OCI-LY1 (cell line): Measurements from ENCODE around the gene DGCR2.

Source experiments
- EZH2 ChIP-seq: fragments of 200-600 bp; sonication (generic), shearing (Covaris generic); IDR thresholded peaks from 2 replicates; pipeline ENCODE4 v1.8.0; 2017; ENCODE audit warnings: borderline replicate concordance, mixed run types, mild to moderate bottlenecking, antibody characterized with exemption, low read length, moderate library complexity, mixed read lengths
- TF ChIP-seq, protein P1 (sequence below): fragments of 200-600 bp; sonication (generic), shearing (Covaris generic); IDR thresholded peaks from 2 replicates; pipeline ENCODE4 v1.5.1; 2017; ENCODE audit warnings: mild to moderate bottlenecking, antibody characterized with exemption, low read length, moderate library complexity, mixed read lengths

DNA sequence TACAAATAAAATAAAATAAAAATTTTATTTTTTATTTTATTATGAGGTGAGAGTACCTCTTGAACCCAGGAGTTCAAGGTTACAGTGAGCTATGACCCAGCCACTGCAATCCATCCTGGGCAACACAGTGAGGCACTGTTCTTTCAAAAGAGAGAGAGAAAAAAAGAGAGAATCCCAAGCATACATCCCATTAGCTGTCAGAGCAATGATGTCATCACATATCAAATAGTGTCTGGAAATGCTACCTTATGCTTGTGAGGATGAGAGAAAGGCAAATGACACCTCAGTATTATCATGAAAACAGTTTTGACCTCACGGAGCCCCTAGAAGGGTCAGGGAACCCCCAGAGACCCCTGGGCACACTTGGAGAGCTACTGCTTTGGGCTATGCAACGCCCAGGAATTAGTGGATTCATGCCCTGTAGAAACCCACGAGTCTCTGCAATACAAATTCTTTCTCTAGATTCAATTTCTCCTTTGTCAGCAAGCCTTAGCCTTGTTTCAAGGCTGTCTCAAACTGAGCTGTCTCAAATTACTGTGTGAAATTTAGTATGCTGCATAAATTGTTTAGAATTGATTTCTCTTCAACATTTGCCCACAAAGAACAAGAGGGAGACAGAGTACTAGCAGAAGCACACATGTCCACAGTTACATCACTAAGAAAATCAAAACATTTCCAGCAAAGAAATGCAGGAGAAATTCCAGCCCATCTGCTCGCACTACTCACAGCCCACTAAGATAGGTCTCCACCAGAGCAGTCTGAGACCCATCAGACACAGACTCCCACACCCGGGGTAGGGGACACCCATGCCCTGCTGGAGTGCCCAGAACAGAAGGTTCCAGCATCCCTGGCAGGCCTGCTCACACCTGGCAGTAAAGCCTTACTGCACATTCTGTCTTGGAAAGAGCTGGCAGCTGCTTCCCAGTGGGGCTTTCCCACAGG is 18.1 kb downstream of the DGCR2 start:
- TF ChIP-seq, protein P1, sequence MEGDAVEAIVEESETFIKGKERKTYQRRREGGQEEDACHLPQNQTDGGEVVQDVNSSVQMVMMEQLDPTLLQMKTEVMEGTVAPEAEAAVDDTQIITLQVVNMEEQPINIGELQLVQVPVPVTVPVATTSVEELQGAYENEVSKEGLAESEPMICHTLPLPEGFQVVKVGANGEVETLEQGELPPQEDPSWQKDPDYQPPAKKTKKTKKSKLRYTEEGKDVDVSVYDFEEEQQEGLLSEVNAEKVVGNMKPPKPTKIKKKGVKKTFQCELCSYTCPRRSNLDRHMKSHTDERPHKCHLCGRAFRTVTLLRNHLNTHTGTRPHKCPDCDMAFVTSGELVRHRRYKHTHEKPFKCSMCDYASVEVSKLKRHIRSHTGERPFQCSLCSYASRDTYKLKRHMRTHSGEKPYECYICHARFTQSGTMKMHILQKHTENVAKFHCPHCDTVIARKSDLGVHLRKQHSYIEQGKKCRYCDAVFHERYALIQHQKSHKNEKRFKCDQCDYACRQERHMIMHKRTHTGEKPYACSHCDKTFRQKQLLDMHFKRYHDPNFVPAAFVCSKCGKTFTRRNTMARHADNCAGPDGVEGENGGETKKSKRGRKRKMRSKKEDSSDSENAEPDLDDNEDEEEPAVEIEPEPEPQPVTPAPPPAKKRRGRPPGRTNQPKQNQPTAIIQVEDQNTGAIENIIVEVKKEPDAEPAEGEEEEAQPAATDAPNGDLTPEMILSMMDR = no peak
- no peak for TF ChIP-seq EZH2
